ENCODE data around the gene AWAT2.
A peak's percentile ranks its signal among the peaks of the same experiment; 100 is the strongest.

The AWAT2 gene

DNA sequence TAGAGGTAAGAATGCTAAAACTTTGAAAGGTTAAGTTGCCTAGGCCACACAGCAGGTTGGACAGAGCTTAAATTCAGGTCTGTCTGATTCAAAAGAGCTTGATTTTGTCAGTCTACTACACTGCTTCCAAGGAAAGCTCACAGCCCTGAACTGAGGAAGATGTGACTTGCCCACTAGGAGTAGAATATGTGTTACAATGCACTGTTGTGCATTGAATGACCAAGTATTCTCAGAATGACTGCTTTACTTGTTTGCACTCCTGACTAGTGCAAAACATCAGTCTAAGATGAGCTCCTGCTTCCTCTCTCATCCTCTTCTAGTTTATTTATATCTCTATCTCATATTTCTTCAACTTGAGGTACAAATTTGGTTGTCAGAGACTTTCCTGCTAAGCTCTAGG, 56.2 kb downstream of the AWAT2 start:
- H3K27me3 ChIP-seq (ENCODE audit: insufficient read depth, low read length, poor library complexity), result no peaks in the 10 kb centered on the region
- no peaks in the 10 kb centered on the region for H3K36me3 ChIP-seq (ENCODE audit: control insufficient read depth, insufficient read depth, low read length)
- no peak overlapping the region for H3K56ac ChIP-seq (ENCODE audit: low read length)
- H3K79me2 ChIP-seq (ENCODE audit: control insufficient read depth, insufficient read depth, low read length), result no peaks in the 10 kb centered on the region
- no peak overlapping the region for H3K4me3 ChIP-seq (ENCODE audit: low read length)
- no peak overlapping the region for H3K4ac ChIP-seq (ENCODE audit: low read depth, low read length)
- no peak overlapping the region for H2BK5ac ChIP-seq (ENCODE audit: low read length)
- no peak overlapping the region for H4K8ac ChIP-seq (ENCODE audit: low read depth, low read length)
- no peak overlapping the region for H3K9ac ChIP-seq (ENCODE audit: low read length)
- DNase-seq, result no peak
- no peak overlapping the region for H3K27ac ChIP-seq (ENCODE audit: low read depth, low read length)
- no peak overlapping the region for H3K4me2 ChIP-seq (ENCODE audit: low read length)
- no peak overlapping the region for H2BK15ac ChIP-seq (replicated peaks; ENCODE audit: low read depth)
- H3K79me1 ChIP-seq (ENCODE audit: low read length), result no peaks in the 10 kb centered on the region
- no peak overlapping the region for H4K5ac ChIP-seq (ENCODE audit: low read length)
- H3K18ac ChIP-seq (ENCODE audit: low read length), result no peak overlapping the region
- no peak overlapping the region for H3K23ac ChIP-seq (ENCODE audit: low read length)
- no peaks in the 10 kb centered on the region for H3K4me1 ChIP-seq (ENCODE audit: control insufficient read depth, low read depth, low read length)
- no peak overlapping the region for H2AK5ac ChIP-seq (ENCODE audit: low read length)
- H2BK120ac ChIP-seq (ENCODE audit: low read depth, low read length), result no peak overlapping the region

DNA sequence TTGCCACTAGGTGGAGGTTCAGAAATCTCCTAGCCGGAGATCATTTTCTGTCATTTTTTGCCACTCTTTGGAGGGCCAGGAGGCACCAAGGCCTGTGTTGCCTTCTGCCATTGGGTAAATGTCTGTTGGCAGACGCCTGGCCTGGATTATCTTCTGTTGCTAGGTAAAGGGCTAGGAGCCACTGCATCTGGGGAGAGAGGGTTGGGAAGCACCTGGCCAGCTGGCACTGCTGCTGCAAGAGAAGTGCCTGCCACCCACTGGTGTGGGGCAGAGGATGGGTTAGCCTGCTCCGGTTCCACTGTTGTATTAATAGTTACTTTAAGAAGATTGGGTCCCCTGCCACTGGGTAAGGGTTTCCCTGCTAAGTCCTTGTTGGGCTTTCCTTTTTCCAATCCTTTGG, 58.1 kb downstream of the AWAT2 start:
- Histone ChIP-seq H3K18ac (ENCODE audit: low read length) (no peak overlapping the region), H3K27me3 (ENCODE audit: insufficient read depth, low read length, poor library complexity) (no peaks in the 10 kb centered on the region), H3K4ac (ENCODE audit: low read depth, low read length) (no peak overlapping the region), H3K4me2 (ENCODE audit: low read length) (no peak overlapping the region), H3K23ac (ENCODE audit: low read length) (no peak overlapping the region), H2BK15ac (replicated peaks; ENCODE audit: low read depth) (no peak overlapping the region), H3K4me1 (ENCODE audit: control insufficient read depth, low read depth, low read length) (no peaks in the 10 kb centered on the region), H3K36me3 (ENCODE audit: control insufficient read depth, insufficient read depth, low read length) (no peaks in the 10 kb centered on the region), H3K79me2 (ENCODE audit: control insufficient read depth, insufficient read depth, low read length) (no peaks in the 10 kb centered on the region), H2BK5ac (ENCODE audit: low read length) (no peak overlapping the region), H2AK5ac (ENCODE audit: low read length) (no peak overlapping the region), H3K56ac (ENCODE audit: low read length) (no peak overlapping the region), H3K4me3 (ENCODE audit: low read length) (no peak overlapping the region), H3K9ac (ENCODE audit: low read length) (no peak overlapping the region), H2BK120ac (ENCODE audit: low read depth, low read length) (no peak overlapping the region), H3K27ac (ENCODE audit: low read depth, low read length) (no peak overlapping the region), H4K8ac (ENCODE audit: low read depth, low read length) (no peak overlapping the region), H3K79me1 (ENCODE audit: low read length) (no peaks in the 10 kb centered on the region), H4K5ac (ENCODE audit: low read length) (no peak overlapping the region)
- no peak for DNase-seq
- no CpG with 5 or more reads among the region's 3 CpGs for WGBS (ENCODE audit: extremely low coverage, insufficient coverage, low lambda C conversion rate)

Small RNA genes lying within 50 kb of the gene (small RNA-seq; reads per million reads assigned to genes)
- gene MIR676 (ENCODE audit: insufficient read depth), result 49.8 reads per million, percentile 94 among the genes with 10 or more reads in this experiment

Data from mesendoderm (in vitro differentiated cells).